GM12801 (cell line): ENCODE measurements around the gene TAF11L5.
"Not testable (repeated sequence)": the region's sequence is repeated elsewhere in the genome, so short reads cannot be mapped to it uniquely, and the experiment has no call there.

Experiments
- CTCF ChIP-seq: IDR thresholded peaks from one replicate; pipeline ENCODE4 v1.5.1; 2011; ENCODE audit warnings: control low read depth; ENCODE audit not compliant: insufficient read length; ENCODE audit errors: extremely low read depth

TAF11L5 gene

DNA sequence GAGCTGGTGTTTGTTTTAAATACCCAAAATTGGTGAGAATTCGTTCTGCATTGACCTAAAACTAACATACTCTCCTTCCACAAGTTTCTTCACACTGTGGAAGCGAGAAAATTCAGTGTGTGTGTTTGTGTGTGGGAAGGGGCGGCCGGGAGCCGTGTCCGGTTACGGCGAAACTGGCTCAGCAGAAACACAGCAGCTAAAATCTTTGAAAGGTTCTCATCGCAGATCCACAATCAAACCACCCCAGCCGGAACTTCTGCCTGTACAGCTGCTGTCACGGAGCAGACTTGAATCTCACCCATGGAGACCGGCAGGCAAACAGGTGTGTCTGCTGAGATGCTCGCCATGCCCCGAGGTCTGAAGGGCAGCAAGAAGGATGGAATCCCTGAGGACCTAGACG, at the start of gene TAF11L5:
Gene TAF11L5 (plus strand): TSS at position 301 of the 400 bp plus-strand sequence.
- not testable (repeated sequence) for TF ChIP-seq CTCF

GRCh38 chr5:17477043-17477442, 48.0 kb upstream of the TAF11L5 start:
- no peak for TF ChIP-seq CTCF

DNA sequence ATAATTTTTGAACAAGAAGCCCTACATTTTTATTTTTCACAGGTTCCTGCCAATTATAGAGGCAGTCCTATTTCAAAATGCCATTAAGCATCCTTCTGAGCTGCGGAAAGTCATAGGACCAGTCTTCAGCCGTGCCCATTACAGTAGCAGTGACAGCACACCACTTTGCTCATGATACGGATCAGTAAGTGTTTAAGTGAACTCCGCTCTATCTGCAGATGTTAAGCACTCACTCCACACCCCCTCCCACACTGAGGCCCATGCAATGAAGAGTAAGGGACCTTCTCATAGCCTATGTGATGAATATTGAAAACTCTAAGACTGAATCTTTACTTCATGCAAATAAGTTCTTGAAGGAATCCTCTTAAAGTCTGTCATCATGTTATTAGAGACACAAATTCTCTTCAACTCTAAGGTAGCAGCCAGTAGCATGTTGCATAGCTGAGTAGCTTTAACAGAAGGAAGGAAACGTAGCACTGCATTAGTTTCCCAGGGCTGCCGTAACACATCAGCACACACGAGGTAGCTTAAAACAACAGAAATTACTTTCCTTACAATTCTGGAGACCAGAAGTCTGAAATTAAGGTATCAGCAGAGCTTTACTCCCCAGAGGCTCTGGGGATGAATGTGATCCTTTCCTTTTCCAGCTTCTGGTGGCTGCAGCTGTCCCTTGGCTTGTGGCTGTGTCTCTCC, 47.3 kb upstream of the TAF11L5 start:
- no peak for TF ChIP-seq CTCF

GRCh38 chr5:17481378-17481777, 43.7 kb upstream of the TAF11L5 start:
- TF ChIP-seq CTCF = no peak

DNA sequence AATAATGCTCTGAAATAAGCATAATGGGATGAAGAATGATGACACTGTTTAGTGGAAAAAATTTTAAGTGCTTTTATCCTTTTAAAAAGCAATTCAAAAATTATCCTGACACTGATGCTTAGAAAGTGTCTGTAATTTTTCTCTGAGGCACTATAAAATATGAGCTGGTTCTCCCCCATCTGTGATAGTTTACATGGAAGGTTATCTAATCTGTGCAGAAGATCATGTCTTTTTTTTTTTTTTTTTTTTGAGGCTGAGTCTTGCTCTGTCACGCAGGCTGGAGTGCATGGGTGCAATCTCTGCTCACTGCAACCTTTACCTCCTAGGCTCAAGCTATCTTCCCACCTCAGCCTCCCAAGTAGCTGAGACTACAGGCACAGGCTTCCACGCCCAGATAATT, 42.2 kb upstream of the TAF11L5 start:
- TF ChIP-seq CTCF = no peak

GRCh38 chr5:17487174-17487512, 37.9 kb upstream of the TAF11L5 start:
- TF ChIP-seq CTCF = no peak

GRCh38 chr5:17492770-17493169, 32.3 kb upstream of the TAF11L5 start:
- no peak for TF ChIP-seq CTCF
